Duodenal mucosa (tissue), 2 donors: ENCODE measurements around the gene GOSR2.
"Not testable (repeated sequence)": the region's sequence is repeated elsewhere in the genome, so short reads cannot be mapped to it uniquely, and the experiment has no call there.

Experiments
- H3K27ac ChIP-seq: one replicate; pipeline ENCODE4 v1.7.0; 2013; ENCODE audit warnings: low read depth, low read length
- H3K27me3 ChIP-seq, 2 donors: one replicate each; pipeline ENCODE4 v1.7.0; 2013; ENCODE audit warnings: low read length in 2 of 2, control low read depth in 1 of 2; ENCODE audit not compliant: insufficient read depth in 2 of 2, control insufficient read depth in 1 of 2
- H3K36me3 ChIP-seq, 2 donors: one replicate each; pipeline ENCODE4 v1.7.0; 2013; ENCODE audit warnings: low read length in 2 of 2, control low read depth in 1 of 2; ENCODE audit not compliant: insufficient read depth in 2 of 2, control insufficient read depth in 1 of 2
- H3K4me1 ChIP-seq, 2 donors: one replicate each; pipeline ENCODE4 v1.7.0; 2013; ENCODE audit warnings: low read length in 2 of 2, control low read depth in 1 of 2; ENCODE audit not compliant: insufficient read depth in 2 of 2, control insufficient read depth in 1 of 2
- H3K4me3 ChIP-seq, 2 donors: one replicate each; pipeline ENCODE4 v1.7.0; 2013; ENCODE audit warnings: low read length in 2 of 2, low read depth in 1 of 2
- H3K9ac ChIP-seq, 2 donors: one replicate each; pipeline ENCODE4 v1.7.0; 2013; ENCODE audit warnings: low read length in 2 of 2, low read depth in 1 of 2
- H3K9me3 ChIP-seq, 2 donors: one replicate each; pipeline ENCODE4 v1.7.0; 2013; ENCODE audit warnings: low read length in 2 of 2, control low read depth in 1 of 2; ENCODE audit not compliant: control insufficient read depth in 1 of 2

Gene GOSR2

GRCh38 chr17:46944931-46945330, 22.0 kb downstream of the GOSR2 start:
- Histone ChIP-seq H3K27me3 (peaks cover 0 to 4% of the 10 kb centered on the region in 2 donors), H3K4me3 (no peak overlapping the region), H3K4me1 (peaks cover 11 to 16% of the 10 kb centered on the region in 2 donors), H3K27ac (no peak overlapping the region), H3K9ac (no peak overlapping the region), H3K36me3 (peaks cover 4 to 17% of the 10 kb centered on the region in 2 donors), H3K9me3 (no peaks in the 10 kb centered on the region)

GRCh38 chr17:46947216-46947615, 24.3 kb downstream of the GOSR2 start:
- Histone ChIP-seq H3K27ac (no peak overlapping the region), H3K4me3 (no peak overlapping the region), H3K4me1 (peaks cover 11 to 16% of the 10 kb centered on the region in 2 donors), H3K9ac (no peak overlapping the region), H3K27me3 (peaks cover 0 to 4% of the 10 kb centered on the region in 2 donors), H3K9me3 (no peaks in the 10 kb centered on the region), H3K36me3 (peaks cover 0 to under 1% of the 10 kb centered on the region in 2 donors)

- Histone ChIP-seq H3K4me1 (peaks cover 4 to 13% of the 10 kb centered on the region in 2 donors), H3K9me3 (no peaks in the 10 kb centered on the region), H3K9ac (no peak overlapping the region), H3K27me3 (peaks cover 0 to 4% of the 10 kb centered on the region in 2 donors), H3K36me3 (no peaks in the 10 kb centered on the region), H3K4me3 (no peak overlapping the region), H3K27ac (no peak overlapping the region)
These were observed 25.6 kb downstream of the GOSR2 start for GRCh38 chr17:46948544-46948943.

GRCh38 chr17:46949291-46950174, 26.6 kb downstream of the GOSR2 start:
- H3K4me3 ChIP-seq: no peak overlapping the region
- no peak overlapping the region for H3K27ac ChIP-seq
- H3K9me3 ChIP-seq: no peaks in the 10 kb centered on the region
- H3K9ac ChIP-seq: no peak overlapping the region
- H3K4me1 ChIP-seq: peaks cover 0 to 7% of the 10 kb centered on the region in 2 donors
- H3K27me3 ChIP-seq: peaks cover 0 to 4% of the 10 kb centered on the region in 2 donors
- no peaks in the 10 kb centered on the region for H3K36me3 ChIP-seq

GRCh38 chr17:46950342-46950996, 27.5 kb downstream of the GOSR2 start:
- no peak overlapping the region for H3K4me3 ChIP-seq
- H3K36me3 ChIP-seq: no peaks in the 10 kb centered on the region
- H3K4me1 ChIP-seq: no peaks in the 10 kb centered on the region
- H3K9me3 ChIP-seq: no peaks in the 10 kb centered on the region
- no peak overlapping the region for H3K27ac ChIP-seq
- no peak overlapping the region for H3K9ac ChIP-seq
- peaks cover 0 to 3% of the 10 kb centered on the region in 2 donors for H3K27me3 ChIP-seq

GRCh38 chr17:46950997-46951621, 28.1 kb downstream of the GOSR2 start:
- H3K9ac ChIP-seq: no peak overlapping the region
- H3K4me3 ChIP-seq: no peak overlapping the region
- H3K36me3 ChIP-seq: no peaks in the 10 kb centered on the region
- H3K27me3 ChIP-seq: no peaks in the 10 kb centered on the region
- no peaks in the 10 kb centered on the region for H3K9me3 ChIP-seq
- no peak overlapping the region for H3K27ac ChIP-seq
- no peaks in the 10 kb centered on the region for H3K4me1 ChIP-seq

- no peak overlapping the region for H3K27ac ChIP-seq
These were observed 28.7 kb downstream of the GOSR2 start for GRCh38 chr17:46951706-46952105.

GRCh38 chr17:46952115-46952514, 29.2 kb downstream of the GOSR2 start:
- Histone ChIP-seq H3K4me3 (no peak overlapping the region), H3K9ac (no peak overlapping the region), H3K4me1 (no peaks in the 10 kb centered on the region), H3K27ac (no peak overlapping the region), H3K9me3 (no peaks in the 10 kb centered on the region), H3K27me3 (no peaks in the 10 kb centered on the region), H3K36me3 (no peaks in the 10 kb centered on the region)

More at GRCh38 chr17:46951706-46952105, 28.7 kb downstream of the GOSR2 start:
- Histone ChIP-seq H3K9ac (no peak overlapping the region), H3K36me3 (no peaks in the 10 kb centered on the region), H3K4me1 (no peaks in the 10 kb centered on the region), H3K4me3 (no peak overlapping the region), H3K27me3 (no peaks in the 10 kb centered on the region), H3K9me3 (no peaks in the 10 kb centered on the region)

GRCh38 chr17:46953191-46953590, 30.2 kb downstream of the GOSR2 start:
- not testable (repeated sequence) for H3K36me3 ChIP-seq, H3K4me1 ChIP-seq, H3K27ac ChIP-seq, H3K9me3 ChIP-seq, H3K27me3 ChIP-seq, H3K9ac ChIP-seq, H3K4me3 ChIP-seq

GRCh38 chr17:46958041-46958591, 35.2 kb downstream of the GOSR2 start:
- H3K27ac ChIP-seq: no peak overlapping the region
- H3K9me3 ChIP-seq: peaks cover 3% of the 10 kb centered on the region in 2 donors
- no peaks in the 10 kb centered on the region for H3K36me3 ChIP-seq
- no peak overlapping the region for H3K4me3 ChIP-seq
- no peak overlapping the region for H3K9ac ChIP-seq
- peaks cover 0 to 3% of the 10 kb centered on the region in 2 donors for H3K4me1 ChIP-seq
- no peaks in the 10 kb centered on the region for H3K27me3 ChIP-seq
